ENCODE data around the gene EVI5. TPM values are rescaled to one million over a fixed set of nuclear protein-coding genes. Genes with fewer than 3 reads are reported as not detected.

EVI5 gene
- polyA plus RNA-seq, 1 experiment: 28.5 TPM

DNA sequence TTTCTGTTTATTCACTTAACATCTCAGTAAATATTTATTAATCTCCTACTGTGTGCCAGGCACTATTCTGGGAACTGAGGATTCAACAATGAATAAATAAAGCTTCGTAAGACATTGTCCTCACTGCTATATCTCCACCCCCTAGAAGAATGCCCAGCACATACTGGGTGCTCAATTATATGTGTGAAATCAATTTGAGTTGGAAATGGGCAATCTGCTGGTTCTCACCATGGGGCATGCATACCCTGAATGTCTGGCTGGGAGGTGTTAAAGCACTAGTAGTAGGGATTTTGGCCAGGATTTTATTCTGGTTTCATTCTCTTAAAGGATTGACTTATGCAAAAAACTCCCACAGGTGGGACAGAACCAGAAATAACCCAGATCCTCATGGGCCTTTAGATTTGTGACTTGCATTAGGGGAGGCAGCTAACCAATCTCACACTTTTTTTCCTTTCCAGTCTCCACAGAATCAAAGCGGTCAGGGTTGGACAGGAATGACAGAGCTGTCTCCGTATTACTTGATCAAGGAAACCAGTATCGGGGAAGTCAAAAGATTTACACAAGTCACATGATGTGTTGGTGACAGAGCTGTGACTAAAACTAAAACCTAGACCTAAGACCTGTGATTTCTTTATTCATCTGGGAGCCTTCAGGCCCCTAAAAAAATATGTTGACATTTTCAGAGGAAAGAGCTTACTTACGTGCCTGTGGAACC lies 311.0 kb downstream of the EVI5 start:
- ChIA-PET CTCF (interaction anchor here (0.6 to 1.3 kb wide), 2 partner anchors 164 to 165 kb away, joined by 3 to 5 read pairs; no protein-coding TSS in a partner anchor), POLR2A (interaction anchor here (0.8 kb wide), 1 partner anchor 16 kb away, joined by 3 read pairs; no protein-coding TSS in a partner anchor)
- H3K27me3 ChIP-seq (ENCODE audit: control insufficient read depth, insufficient read depth, low read length): peaks cover 46% of the 10 kb centered on the region
- TF ChIP-seq CTCF (IDR thresholded peaks at IDR 0.05; ENCODE audit: low read depth, low read length): no peak
- no peak overlapping the region for H3K4me3 ChIP-seq (ENCODE audit: low read depth, low read length)
- no peak overlapping the region for H3K27ac ChIP-seq (ENCODE audit: low read depth, low read length)
- DNase-seq (ENCODE audit: low read depth, low spot score): no peak
- no peaks in the 10 kb centered on the region for H3K9me3 ChIP-seq (ENCODE audit: control insufficient read depth, insufficient read depth, low read length)

DNA sequence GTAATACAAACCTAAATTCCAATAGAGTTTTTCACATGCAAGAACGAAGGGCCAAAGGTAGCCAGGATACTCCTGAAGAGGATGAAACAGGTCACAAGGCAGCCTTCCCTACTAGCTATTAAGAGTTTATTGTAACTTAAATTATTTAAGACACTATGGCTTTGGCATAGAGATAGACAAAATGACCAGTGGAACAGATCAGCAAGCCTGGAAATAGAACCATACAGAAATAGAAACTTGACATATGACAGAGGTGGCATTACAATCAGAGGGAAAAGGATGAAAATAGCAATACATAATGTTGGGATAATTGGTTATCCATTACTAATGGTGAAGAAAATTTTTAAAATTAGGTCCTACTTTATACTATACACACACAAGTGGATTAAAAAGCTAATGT lies 314.7 kb downstream of the EVI5 start:
- Histone ChIP-seq H3K9me3 (ENCODE audit: control insufficient read depth, insufficient read depth, low read length) (no peaks in the 10 kb centered on the region), H3K27me3 (ENCODE audit: control insufficient read depth, insufficient read depth, low read length) (peaks cover 14% of the 10 kb centered on the region), H3K27ac (ENCODE audit: low read depth, low read length) (no peak overlapping the region), H3K4me3 (ENCODE audit: low read depth, low read length) (no peak overlapping the region)
- no peak for TF ChIP-seq CTCF (IDR thresholded peaks at IDR 0.05; ENCODE audit: low read depth, low read length)
- CTCF ChIA-PET: interaction anchor here (0.7 kb wide), 1 partner anchor 1419 kb away, joined by 4 read pairs; no protein-coding TSS in a partner anchor
- POLR2A ChIA-PET: no interaction called here
- no peak for DNase-seq (ENCODE audit: low read depth, low spot score)

DNA sequence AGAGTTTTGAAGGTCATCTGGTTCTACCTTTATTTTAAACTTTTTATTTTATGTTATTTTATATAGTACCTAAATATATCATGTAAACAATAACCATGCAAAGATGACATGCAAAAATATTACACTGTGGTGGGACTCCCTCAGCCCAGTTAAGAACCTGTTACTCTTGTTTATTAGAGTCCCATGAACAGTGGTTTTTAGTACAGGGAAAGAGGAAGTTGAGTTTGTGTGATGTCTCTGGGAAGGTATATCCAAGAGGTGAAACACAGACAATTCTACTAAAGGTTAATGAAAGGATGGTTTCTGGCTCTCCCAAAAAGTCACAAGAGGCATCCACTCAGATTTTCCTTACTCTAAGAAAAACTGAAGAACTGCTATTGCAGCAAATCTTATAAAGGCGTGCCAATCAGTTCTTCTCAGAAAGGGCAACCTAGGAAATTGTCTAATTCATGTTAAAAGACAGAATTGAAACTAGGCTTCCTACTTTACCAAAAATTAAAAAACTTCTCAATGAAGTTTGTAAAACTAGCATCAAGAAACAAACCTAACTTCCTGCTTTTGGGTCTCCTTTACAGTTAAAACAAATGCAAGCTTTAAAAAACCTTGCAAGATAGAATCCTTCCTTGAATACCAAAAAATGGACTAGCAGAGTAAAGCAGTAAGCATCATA lies 318.1 kb downstream of the EVI5 start:
- no peak for TF ChIP-seq CTCF (IDR thresholded peaks at IDR 0.05; ENCODE audit: low read depth, low read length)
- no peaks in the 10 kb centered on the region for H3K9me3 ChIP-seq (ENCODE audit: control insufficient read depth, insufficient read depth, low read length)
- no peak overlapping the region for H3K27ac ChIP-seq (ENCODE audit: low read depth, low read length)
- POLR2A ChIA-PET: no interaction called here
- H3K4me3 ChIP-seq (ENCODE audit: low read depth, low read length): no peak overlapping the region
- no peak for DNase-seq (ENCODE audit: low read depth, low spot score)
- H3K27me3 ChIP-seq (ENCODE audit: control insufficient read depth, insufficient read depth, low read length): no peaks in the 10 kb centered on the region
- CTCF ChIA-PET: interaction anchor here (0.5 kb wide), 1 partner anchor 21 kb away, joined by 4 read pairs; no protein-coding TSS in a partner anchor

DNA sequence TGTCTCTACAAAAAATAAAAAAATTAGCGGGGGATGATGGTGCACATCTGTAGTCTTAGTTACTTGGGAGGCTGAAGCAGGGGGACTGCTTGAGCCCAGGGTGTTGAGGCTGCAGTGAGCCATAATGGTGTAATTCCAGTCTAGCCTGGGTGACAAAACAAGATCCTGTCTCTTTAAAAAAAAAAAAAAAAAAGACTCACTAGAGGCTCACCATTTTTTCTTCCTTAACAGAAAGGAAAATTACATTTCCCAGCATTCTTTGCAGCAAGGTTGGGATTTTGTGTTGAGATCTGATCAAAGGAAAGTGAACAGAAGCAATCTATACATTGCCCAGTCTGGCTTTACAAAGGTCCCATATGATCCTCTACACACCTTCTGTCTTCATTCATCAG lies 319.7 kb downstream of the EVI5 start:
- ChIA-PET POLR2A (no interaction called here), CTCF (no interaction called here)
- no peaks in the 10 kb centered on the region for H3K9me3 ChIP-seq (ENCODE audit: control insufficient read depth, insufficient read depth, low read length)
- TF ChIP-seq CTCF (IDR thresholded peaks at IDR 0.05; ENCODE audit: low read depth, low read length): no peak
- no peak overlapping the region for H3K27ac ChIP-seq (ENCODE audit: low read depth, low read length)
- DNase-seq (ENCODE audit: low read depth, low spot score): no peak
- no peak overlapping the region for H3K4me3 ChIP-seq (ENCODE audit: low read depth, low read length)
- no peaks in the 10 kb centered on the region for H3K27me3 ChIP-seq (ENCODE audit: control insufficient read depth, insufficient read depth, low read length)

GRCh38 chr1:92464588-92465255 lies 320.2 kb downstream of the EVI5 start:
- POLR2A ChIA-PET: no interaction called here
- no peak for TF ChIP-seq CTCF (IDR thresholded peaks at IDR 0.05; ENCODE audit: low read depth, low read length)

More at GRCh38 chr1:92464588-92465255, 320.2 kb downstream of the EVI5 start:
- Histone ChIP-seq H3K27ac (ENCODE audit: low read depth, low read length) (no peak overlapping the region), H3K9me3 (ENCODE audit: control insufficient read depth, insufficient read depth, low read length) (no peaks in the 10 kb centered on the region), H3K27me3 (ENCODE audit: control insufficient read depth, insufficient read depth, low read length) (peaks cover 2% of the 10 kb centered on the region), H3K4me3 (ENCODE audit: low read depth, low read length) (no peak overlapping the region)
- CTCF ChIA-PET: no interaction called here
- no peak for DNase-seq (ENCODE audit: low read depth, low spot score)
